ENCODE results near the gene FERMT1.

GRCh38 chr20:6046432-6046831 is 76.4 kb downstream of the FERMT1 start:
- TF ChIP-seq CTCF (IDR thresholded peaks at IDR 0.05) (no peak), EZH2phosphoT487 (IDR thresholded peaks at IDR 0.05) (no peak), EZH2 (IDR thresholded peaks at IDR 0.05) (no peak)

Measured in neural progenitor cell (in vitro differentiated cells).